ENCODE measurements around the gene PLA2G3. TPM values are rescaled to one million over a fixed set of nuclear protein-coding genes. Genes with fewer than 3 reads are reported as not detected.

The PLA2G3 gene
- total RNA-seq, 2 donors from 2014 or later = not detected

- peaks cover 16% of the 10 kb centered on the region for H3K4me1 Mint-ChIP-seq
- peak within 1 kb of the TSS; percentile 91 for H3K27ac Mint-ChIP-seq
- H3K36me3 Mint-ChIP-seq (ENCODE audit: low read depth) = no peaks in the 10 kb centered on the region
- DNase-seq (peak; percentile 76 to 89 (median 85)), ATAC-seq (peak; percentile 96)
- H3K27me3 Mint-ChIP-seq = no peaks in the 10 kb centered on the region
- peak within 1 kb of the TSS; percentile 97 for H3K4me3 Mint-ChIP-seq
- no peaks in the 10 kb centered on the region for H3K9me3 ChIP-seq (ENCODE audit: control insufficient read depth, low read length, poor library complexity, severe bottlenecking)
Observed at GRCh38 chr22:31107178-31107893, 33.0 kb downstream of the PLA2G3 start, which contains the start of gene SELENOM. TSS of gene SELENOM (minus strand) at chr22:31107568. CDS start at chr22:31107505, 63 bp downstream.

GRCh38 chr22:31106731-31107177, 33.6 kb downstream of the PLA2G3 start:
- Mint-ChIP-seq H3K4me3 (peak overlapping the region; percentile 97), H3K36me3 (ENCODE audit: low read depth) (no peaks in the 10 kb centered on the region), H3K4me1 (peaks cover 16% of the 10 kb centered on the region), H3K27ac (peak overlapping the region; percentile 91), H3K27me3 (no peaks in the 10 kb centered on the region)
- ATAC-seq (no peak), DNase-seq (no peak)
- no peaks in the 10 kb centered on the region for H3K9me3 ChIP-seq (ENCODE audit: control insufficient read depth, low read length, poor library complexity, severe bottlenecking)

GRCh38 chr22:31106001-31106571, 34.2 kb downstream of the PLA2G3 start:
- no peak for ATAC-seq
- H3K27ac Mint-ChIP-seq = no peak overlapping the region
- H3K9me3 ChIP-seq (ENCODE audit: control insufficient read depth, low read length, poor library complexity, severe bottlenecking) = no peaks in the 10 kb centered on the region
- H3K36me3 Mint-ChIP-seq (ENCODE audit: low read depth) = no peaks in the 10 kb centered on the region
- DNase-seq = no peak
- H3K27me3 Mint-ChIP-seq = no peaks in the 10 kb centered on the region
- H3K4me1 Mint-ChIP-seq = peaks cover 16% of the 10 kb centered on the region
- H3K4me3 Mint-ChIP-seq = peak overlapping the region; percentile 97

GRCh38 chr22:31105282-31105929, 34.9 kb downstream of the PLA2G3 start:
- Mint-ChIP-seq H3K27ac (no peak overlapping the region), H3K27me3 (no peaks in the 10 kb centered on the region), H3K4me3 (no peak overlapping the region), H3K36me3 (ENCODE audit: low read depth) (no peaks in the 10 kb centered on the region), H3K4me1 (peaks cover 16% of the 10 kb centered on the region)
- no peak for DNase-seq
- no peak for ATAC-seq
- H3K9me3 ChIP-seq (ENCODE audit: control insufficient read depth, low read length, poor library complexity, severe bottlenecking) = no peaks in the 10 kb centered on the region

- Mint-ChIP-seq H3K27ac (no peak overlapping the region), H3K36me3 (ENCODE audit: low read depth) (no peaks in the 10 kb centered on the region), H3K27me3 (no peaks in the 10 kb centered on the region), H3K4me1 (peaks cover 16% of the 10 kb centered on the region), H3K4me3 (no peak overlapping the region)
- DNase-seq (no peak), ATAC-seq (no peak)
- H3K9me3 ChIP-seq (ENCODE audit: control insufficient read depth, low read length, poor library complexity, severe bottlenecking) = no peaks in the 10 kb centered on the region
Observed at GRCh38 chr22:31104869-31105268, 35.4 kb downstream of the PLA2G3 start.

GRCh38 chr22:31103899-31104694, 36.2 kb downstream of the PLA2G3 start:
- H3K4me1 Mint-ChIP-seq = peaks cover 16% of the 10 kb centered on the region
- no peak overlapping the region for H3K4me3 Mint-ChIP-seq
- no peak overlapping the region for H3K27ac Mint-ChIP-seq
- no peaks in the 10 kb centered on the region for H3K36me3 Mint-ChIP-seq (ENCODE audit: low read depth)
- no peak for DNase-seq
- H3K9me3 ChIP-seq (ENCODE audit: control insufficient read depth, low read length, poor library complexity, severe bottlenecking) = no peaks in the 10 kb centered on the region
- no peak for ATAC-seq
- H3K27me3 Mint-ChIP-seq = no peaks in the 10 kb centered on the region

GRCh38 chr22:31103111-31103510, 37.2 kb downstream of the PLA2G3 start:
- no peaks in the 10 kb centered on the region for H3K36me3 Mint-ChIP-seq (ENCODE audit: low read depth)
- DNase-seq (no peak), ATAC-seq (no peak)
- H3K9me3 ChIP-seq (ENCODE audit: control insufficient read depth, low read length, poor library complexity, severe bottlenecking) = no peaks in the 10 kb centered on the region
- peaks cover 15% of the 10 kb centered on the region for H3K4me1 Mint-ChIP-seq
- H3K4me3 Mint-ChIP-seq = no peak overlapping the region
- H3K27ac Mint-ChIP-seq = no peak overlapping the region
- H3K27me3 Mint-ChIP-seq = no peaks in the 10 kb centered on the region

GRCh38 chr22:31102441-31103081, 37.7 kb downstream of the PLA2G3 start:
- H3K27ac Mint-ChIP-seq = no peak overlapping the region

GRCh38 chr22:31100762-31101525, 39.4 kb downstream of the PLA2G3 start:
- peaks cover 1% of the 10 kb centered on the region for H3K4me1 Mint-ChIP-seq
- H3K9me3 ChIP-seq (ENCODE audit: control insufficient read depth, low read length, poor library complexity, severe bottlenecking) = no peaks in the 10 kb centered on the region
- H3K36me3 Mint-ChIP-seq (ENCODE audit: low read depth) = no peaks in the 10 kb centered on the region
- H3K4me3 Mint-ChIP-seq = no peak overlapping the region
- ATAC-seq = no peak
- no peak for DNase-seq
- H3K27ac Mint-ChIP-seq = no peak overlapping the region
- no peaks in the 10 kb centered on the region for H3K27me3 Mint-ChIP-seq

More at GRCh38 chr22:31102441-31103081, 37.7 kb downstream of the PLA2G3 start:
- Mint-ChIP-seq H3K36me3 (ENCODE audit: low read depth) (no peaks in the 10 kb centered on the region), H3K4me1 (peaks cover 9% of the 10 kb centered on the region), H3K4me3 (no peak overlapping the region), H3K27me3 (no peaks in the 10 kb centered on the region)
- no peak for DNase-seq
- no peak for ATAC-seq
- no peaks in the 10 kb centered on the region for H3K9me3 ChIP-seq (ENCODE audit: control insufficient read depth, low read length, poor library complexity, severe bottlenecking)

- Mint-ChIP-seq H3K4me1 (peaks cover 2% of the 10 kb centered on the region), H3K36me3 (ENCODE audit: low read depth) (no peaks in the 10 kb centered on the region), H3K27me3 (no peaks in the 10 kb centered on the region), H3K27ac (no peak overlapping the region), H3K4me3 (no peak overlapping the region)
- no peak for ATAC-seq
- H3K9me3 ChIP-seq (ENCODE audit: control insufficient read depth, low read length, poor library complexity, severe bottlenecking) = no peaks in the 10 kb centered on the region
- no peak for DNase-seq
Observed at GRCh38 chr22:31099841-31100761, 40.2 kb downstream of the PLA2G3 start.

GRCh38 chr22:31099386-31099785, 40.9 kb downstream of the PLA2G3 start:
- DNase-seq (no peak), ATAC-seq (no peak)
- no peaks in the 10 kb centered on the region for H3K27me3 Mint-ChIP-seq
- peaks cover 2% of the 10 kb centered on the region for H3K4me1 Mint-ChIP-seq
- no peak overlapping the region for H3K27ac Mint-ChIP-seq
- no peak overlapping the region for H3K4me3 Mint-ChIP-seq
- H3K36me3 Mint-ChIP-seq (ENCODE audit: low read depth) = no peaks in the 10 kb centered on the region
- no peaks in the 10 kb centered on the region for H3K9me3 ChIP-seq (ENCODE audit: control insufficient read depth, low read length, poor library complexity, severe bottlenecking)
